A549 treated with dexamethasone at 1 μM for 4 hours (cell line): Measurements from ENCODE around the gene C5orf58. TPM values are rescaled to one million over a fixed set of nuclear protein-coding genes. Genes with fewer than 3 reads are reported as not detected.

Experiments used
- total RNA-seq: library from RNA; stranded (reverse); fragments of 200-300 nt; extraction: Qiagen RNA extraction; gene quantifications from 5 replicates; pipeline ENCODE4 v1.2.3, GENCODE V29; 2022

The C5orf58 gene
- not detected in 5 replicates for total RNA-seq

GRCh38 chr5:170232786-170233185 lies at the start of gene C5orf58:
C5orf58 (plus strand) TSS chr5:170232985; CDS start chr5:170234977, 1,992 bp downstream.

Other genes starting within 250 kb of the C5orf58 start
- not detected in 5 replicates for gene FOXI1, start 127.1 kb upstream of the C5orf58 start, total RNA-seq
- not detected in 5 replicates for gene LCP2, start 64.8 kb downstream of the C5orf58 start, total RNA-seq
- gene KCNMB1, start 156.4 kb downstream of the C5orf58 start, total RNA-seq = not detected in 5 replicates